NT2/D1 (cell line): Measurements from ENCODE around the gene CYP3A5.

Experiments used
- DNase-seq: peaks from one replicate; pipeline ENCODE4 v3.0.0-alpha.2; 2011; ENCODE audit warnings: low read depth, low spot score
- H3K27me3 ChIP-seq: 2 replicates; pipeline ENCODE4 v1.6.0; 2011; ENCODE audit warnings: mild to moderate bottlenecking; ENCODE audit not compliant: insufficient read length, insufficient read depth
- H3K36me3 ChIP-seq: 2 replicates; pipeline ENCODE4 v1.6.1; 2011; ENCODE audit warnings: mild to moderate bottlenecking, low read length, mixed read lengths; ENCODE audit not compliant: insufficient read depth, insufficient read length
- H3K4me1 ChIP-seq: 2 replicates; pipeline ENCODE4 v1.5.1; 2011; ENCODE audit not compliant: insufficient read depth, insufficient read length
- H3K4me3 ChIP-seq: 2 replicates; pipeline ENCODE4 v1.5.1; 2011; ENCODE audit warnings: low read depth; ENCODE audit not compliant: insufficient read length
- H3K9ac ChIP-seq: 2 replicates; pipeline ENCODE4 v1.6.0; 2011; ENCODE audit warnings: low read depth; ENCODE audit not compliant: insufficient read length
- H3K9me3 ChIP-seq: 2 replicates; pipeline ENCODE4 v1.5.1; 2011; ENCODE audit warnings: mild to moderate bottlenecking, low read length; ENCODE audit not compliant: insufficient read depth
- SUZ12 ChIP-seq: IDR thresholded peaks from 2 replicates; pipeline ENCODE4 v1.6.1; 2011; ENCODE audit not compliant: insufficient read length, insufficient read depth; ENCODE audit errors: extremely low read depth
- YY1 ChIP-seq: IDR thresholded peaks from 2 replicates; pipeline ENCODE4 v1.6.1; 2011; ENCODE audit not compliant: insufficient read length, insufficient read depth
- ZNF274 ChIP-seq: IDR thresholded peaks from 2 replicates; pipeline ENCODE4 v1.6.1; 2011; ENCODE audit warnings: mild to moderate bottlenecking, low read depth, low read length

CYP3A5 gene

GRCh38 chr7:99617192-99617781, 62.5 kb downstream of the CYP3A5 start:
- Histone ChIP-seq H3K4me3 (peak overlapping the region; percentile 84), H3K9me3 (peaks cover 8% of the 10 kb centered on the region), H3K9ac (peak overlapping the region; percentile 91), H3K27me3 (no peaks in the 10 kb centered on the region), H3K4me1 (peaks cover 2% of the 10 kb centered on the region), H3K36me3 (peaks cover 41% of the 10 kb centered on the region)
- TF ChIP-seq SUZ12 (no peak), YY1 (no peak), ZNF274 (no peak)
- no peak for DNase-seq

GRCh38 chr7:99616359-99617191, 63.2 kb downstream of the CYP3A5 start, which contains the start of gene ZSCAN25:
Gene ZSCAN25 (plus strand): TSS chr7:99616946. CDS start chr7:99619607, 2,661 bp downstream.
- H3K9me3 ChIP-seq: peaks cover 8% of the 10 kb centered on the region
- H3K9ac ChIP-seq: peak within 1 kb of the TSS; percentile 91
- peak; percentile 96 for DNase-seq
- H3K27me3 ChIP-seq: no peaks in the 10 kb centered on the region
- peaks cover 2% of the 10 kb centered on the region for H3K4me1 ChIP-seq
- peak within 1 kb of the TSS; percentile 84 for H3K4me3 ChIP-seq
- H3K36me3 ChIP-seq: peaks cover 35% of the 10 kb centered on the region
- TF ChIP-seq YY1 (no peak), SUZ12 (no peak), ZNF274 (no peak)

DNA sequence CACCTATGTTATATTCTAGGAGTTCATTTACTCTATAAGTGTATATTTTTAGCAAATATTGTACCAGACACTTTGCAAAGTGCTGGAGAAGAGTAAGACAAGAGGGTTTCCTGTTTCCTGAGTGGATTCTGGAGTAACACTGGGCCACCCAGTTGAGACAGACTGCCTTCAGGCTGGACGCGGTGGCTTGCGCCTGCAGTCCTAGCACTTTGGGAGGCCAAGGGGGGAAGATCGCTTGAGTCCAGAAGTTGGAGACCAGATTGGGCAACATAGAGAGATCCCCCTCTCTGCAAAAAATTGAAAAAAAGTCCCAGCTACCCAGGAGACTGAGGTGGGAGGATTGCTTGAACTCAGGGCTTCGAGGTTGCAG, 63.8 kb downstream of the CYP3A5 start:
- no peak for DNase-seq
- TF ChIP-seq SUZ12: no peak
- no peak for TF ChIP-seq YY1
- TF ChIP-seq ZNF274: no peak
- H3K27me3 ChIP-seq: no peaks in the 10 kb centered on the region
- H3K4me3 ChIP-seq: peak overlapping the region; percentile 84
- peaks cover 2% of the 10 kb centered on the region for H3K4me1 ChIP-seq
- H3K36me3 ChIP-seq: peaks cover 29% of the 10 kb centered on the region
- peaks cover 8% of the 10 kb centered on the region for H3K9me3 ChIP-seq
- peak overlapping the region; percentile 91 for H3K9ac ChIP-seq

- DNase-seq: no peak
- H3K27me3 ChIP-seq: no peaks in the 10 kb centered on the region
These were observed 65.3 kb downstream of the CYP3A5 start for GRCh38 chr7:99614495-99614894.

GRCh38 chr7:99607548-99607947, 72.2 kb downstream of the CYP3A5 start:
- Histone ChIP-seq H3K4me1 (peaks cover 4% of the 10 kb centered on the region), H3K4me3 (no peak overlapping the region), H3K36me3 (no peaks in the 10 kb centered on the region), H3K9ac (no peak overlapping the region), H3K9me3 (no peaks in the 10 kb centered on the region), H3K27me3 (no peaks in the 10 kb centered on the region)
- TF ChIP-seq SUZ12 (no peak), YY1 (no peak), ZNF274 (no peak)
- DNase-seq: no peak

More at GRCh38 chr7:99614495-99614894, 65.3 kb downstream of the CYP3A5 start:
- no peaks in the 10 kb centered on the region for H3K4me1 ChIP-seq
- H3K36me3 ChIP-seq: peaks cover 14% of the 10 kb centered on the region
- no peak overlapping the region for H3K4me3 ChIP-seq
- H3K9me3 ChIP-seq: peaks cover 8% of the 10 kb centered on the region
- no peak for TF ChIP-seq SUZ12
- no peak for TF ChIP-seq YY1
- TF ChIP-seq ZNF274: no peak
- no peak overlapping the region for H3K9ac ChIP-seq

DNA sequence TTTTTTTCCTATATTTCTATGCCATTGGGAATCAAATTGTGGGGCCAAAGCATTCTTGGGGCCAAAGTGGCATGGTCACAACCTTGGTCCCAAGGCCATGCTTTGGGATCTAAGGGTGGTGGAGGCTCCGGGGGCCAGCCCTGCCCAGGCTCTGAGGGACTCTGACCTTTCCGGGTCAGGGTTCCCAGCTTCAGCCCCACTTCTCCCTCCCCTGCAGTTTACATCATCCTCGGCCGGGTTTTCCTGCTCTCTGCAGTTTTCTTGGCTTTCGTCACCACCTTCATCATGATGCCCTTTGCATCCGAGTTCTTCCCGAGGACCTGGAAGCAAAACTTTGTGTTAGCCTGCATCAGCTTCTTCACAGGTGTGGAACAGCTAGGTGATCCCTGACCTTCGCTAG, 73.3 kb downstream of the CYP3A5 start:
- Histone ChIP-seq H3K36me3 (no peaks in the 10 kb centered on the region), H3K4me3 (no peak overlapping the region), H3K4me1 (peaks cover 4% of the 10 kb centered on the region), H3K27me3 (no peaks in the 10 kb centered on the region), H3K9me3 (no peaks in the 10 kb centered on the region), H3K9ac (no peak overlapping the region)
- no peak for TF ChIP-seq ZNF274
- TF ChIP-seq SUZ12: no peak
- no peak for TF ChIP-seq YY1
- no peak for DNase-seq

DNA sequence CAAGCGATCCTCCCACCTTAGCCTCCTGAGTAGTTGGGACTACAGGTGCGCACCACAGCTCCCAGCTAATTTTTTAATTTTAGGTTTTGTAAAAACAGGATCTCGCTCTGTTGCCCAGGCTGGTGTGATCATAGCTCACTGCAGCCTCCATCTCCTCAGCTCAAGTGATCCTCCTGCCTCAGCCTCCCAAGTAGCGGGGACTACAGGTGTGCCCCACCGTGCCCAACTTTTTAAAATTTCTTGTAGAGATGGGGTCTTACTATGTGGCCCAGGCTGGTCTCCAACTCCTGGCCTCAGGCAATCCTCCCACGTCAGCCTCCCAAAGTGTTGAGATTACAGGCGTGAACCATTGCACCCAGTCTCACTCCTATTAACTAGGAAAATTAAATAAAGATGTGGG, 74.3 kb downstream of the CYP3A5 start:
- TF ChIP-seq YY1 (no peak), ZNF274 (no peak), SUZ12 (no peak)
- DNase-seq: no peak
- no peaks in the 10 kb centered on the region for H3K27me3 ChIP-seq
- H3K4me3 ChIP-seq: no peak overlapping the region
- H3K9me3 ChIP-seq: no peaks in the 10 kb centered on the region
- H3K36me3 ChIP-seq: no peaks in the 10 kb centered on the region
- no peak overlapping the region for H3K9ac ChIP-seq
- peaks cover 4% of the 10 kb centered on the region for H3K4me1 ChIP-seq
